ENCODE results near the gene LMF1. TPM values are rescaled to one million over a fixed set of nuclear protein-coding genes. Genes with fewer than 3 reads are reported as not detected.

LMF1 gene
- total RNA-seq, 1 experiment from 2014 or later = 12.8 TPM

DNA sequence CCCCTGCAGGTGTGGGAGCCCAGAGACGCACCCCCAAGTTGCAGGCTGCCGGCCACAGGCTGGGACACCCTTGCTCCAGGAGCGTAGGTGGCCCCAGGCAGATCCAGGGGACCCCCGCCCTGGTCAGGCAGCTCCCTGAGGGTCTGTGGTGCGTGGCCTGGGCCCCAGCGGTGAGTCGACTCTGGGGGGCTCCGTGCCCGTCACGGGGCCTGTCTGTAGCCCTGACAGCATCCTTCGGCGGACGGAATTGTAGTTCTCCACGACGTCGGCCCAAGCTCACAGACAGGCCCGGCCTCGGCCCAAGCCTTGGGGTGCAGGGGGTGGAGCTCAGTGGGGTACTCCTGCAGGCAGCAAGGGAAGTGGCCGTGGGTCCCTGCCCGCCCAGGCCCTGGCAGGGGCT lies 82.9 kb downstream of the LMF1 start:
- Histone ChIP-seq H3K79me2 (ENCODE audit: insufficient read depth, low read length) (no peaks in the 10 kb centered on the region), H3K9me2 (ENCODE audit: insufficient read depth) (no peaks in the 10 kb centered on the region), H3K4me1 (ENCODE audit: control insufficient read depth in 1 of 2, insufficient read depth in 2 of 2, low read length in 2 of 2) (no peaks in the 10 kb centered on the region), H3K9me3 (ENCODE audit: control insufficient read depth in 1 of 2, insufficient read depth in 1 of 2, low read depth in 1 of 2, low read length in 2 of 2) (no peaks in the 10 kb centered on the region), H3K9ac (ENCODE audit: low read length) (no peak overlapping the region), H3K4me3 (replicated peaks in 1 of 2; ENCODE audit: low read depth in 1 of 2, low read length in 2 of 2) (no peak overlapping the region), H2AFZ (ENCODE audit: low read depth, low read length, poor library complexity, severe bottlenecking) (no peak overlapping the region), H3K4me2 (ENCODE audit: low read length) (no peak overlapping the region), H3K27ac (ENCODE audit: low read depth, low read length) (no peak overlapping the region), H4K20me1 (ENCODE audit: insufficient read depth) (no peaks in the 10 kb centered on the region), H3K36me3 (ENCODE audit: control insufficient read depth in 1 of 2, insufficient read depth in 2 of 2, low read length in 2 of 2) (no peaks in the 10 kb centered on the region), H3K27me3 (ENCODE audit: insufficient read depth, low read length) (no peaks in the 10 kb centered on the region)
- ChIA-PET POLR2A (no interaction called here), CTCF (no interaction called here), RAD21 (ENCODE audit: low non-redundant PET in 1 of 2, low total read pairs in 2 of 2, uncharacterized antibody in 2 of 2, unreplicated experiment in 2 of 2) (no interaction called here)
- ATAC-seq (no peak), DNase-seq (ENCODE audit: low read depth, low spot score) (no peak)
- intact Hi-C loops (cut with micrococcal nuclease) = no loop called here
- TF ChIP-seq ZNF274 (IDR thresholded peaks at IDR 0.05; ENCODE audit: low read depth, low read length) (no peak), SRF (IDR thresholded peaks at IDR 0.05; ENCODE audit: low read depth) (no peak), RAD21 (IDR thresholded peaks at IDR 0.05; ENCODE audit: low read depth) (no peak)
- no TSS peak for BruUV-seq (replicated peaks)

DNA sequence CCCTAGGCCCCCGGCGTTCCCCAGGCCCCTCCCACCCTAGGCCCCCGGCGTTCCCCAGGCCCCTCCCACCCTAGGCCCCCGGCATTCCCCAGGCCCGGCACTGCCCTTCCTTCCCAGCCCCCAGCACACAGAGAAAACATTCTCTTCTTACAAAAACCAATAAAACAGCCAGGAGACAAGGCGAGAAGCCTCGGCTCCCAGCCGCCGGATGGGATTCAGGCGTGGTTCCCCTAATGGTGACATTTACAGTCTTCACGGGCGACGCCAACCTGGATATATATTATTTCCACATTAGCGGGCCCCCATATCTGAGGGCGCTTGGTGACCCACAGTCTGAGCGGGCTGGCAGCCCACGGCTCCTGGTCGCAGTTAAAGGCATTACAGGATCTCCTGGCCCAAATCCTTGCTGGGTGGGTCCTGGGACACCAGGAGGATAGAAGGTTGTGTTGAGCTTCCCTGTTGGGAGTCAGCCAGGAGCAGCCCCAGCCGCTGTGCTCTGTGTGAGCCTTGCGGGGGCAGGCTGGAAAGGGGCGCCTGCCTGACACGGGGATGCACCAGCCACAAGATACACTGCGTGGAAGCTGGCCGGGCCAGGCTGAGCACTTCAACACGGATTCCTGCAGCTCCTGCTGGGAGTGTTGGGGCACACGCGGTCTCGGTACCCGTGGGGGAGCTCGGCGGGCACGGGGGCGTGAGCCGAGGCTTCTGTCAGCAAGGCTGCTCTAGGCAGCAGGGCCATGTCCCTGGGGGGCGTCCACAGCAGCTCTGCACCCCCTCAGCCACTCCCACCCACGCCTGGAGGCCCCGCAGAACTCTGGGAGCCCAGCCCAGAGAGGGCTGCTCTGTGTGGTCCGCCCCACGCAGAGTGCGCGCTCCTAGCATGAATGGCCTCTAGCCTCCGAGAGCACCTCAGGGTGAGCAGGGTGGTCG lies 83.7 kb downstream of the LMF1 start:
- RAD21 ChIA-PET (ENCODE audit: low non-redundant PET in 1 of 2, low total read pairs in 2 of 2, uncharacterized antibody in 2 of 2, unreplicated experiment in 2 of 2) = no interaction called here
- H3K27ac ChIP-seq (ENCODE audit: low read depth, low read length) = no peak overlapping the region; the same call in 1 of the 2 replicates
- no peak overlapping the region for H3K4me2 ChIP-seq (ENCODE audit: low read length)
- no peaks in the 10 kb centered on the region for H3K4me1 ChIP-seq (ENCODE audit: control insufficient read depth in 1 of 2, insufficient read depth in 2 of 2, low read length in 2 of 2)
- no peak overlapping the region for H3K4me3 ChIP-seq (replicated peaks in 1 of 2; ENCODE audit: low read depth in 1 of 2, low read length in 2 of 2)
- no peak for DNase-seq (ENCODE audit: low read depth, low spot score)
- no TSS peak for BruUV-seq (replicated peaks)
- no peaks in the 10 kb centered on the region for H3K9me2 ChIP-seq (ENCODE audit: insufficient read depth)
- H3K27me3 ChIP-seq (ENCODE audit: insufficient read depth, low read length) = no peaks in the 10 kb centered on the region
- no peaks in the 10 kb centered on the region for H3K79me2 ChIP-seq (ENCODE audit: insufficient read depth, low read length)
- no peak overlapping the region for H3K9ac ChIP-seq (ENCODE audit: low read length)
- no peaks in the 10 kb centered on the region for H3K36me3 ChIP-seq (ENCODE audit: control insufficient read depth in 1 of 2, insufficient read depth in 2 of 2, low read length in 2 of 2)
- CTCF ChIA-PET = no interaction called here
- H3K9me3 ChIP-seq (ENCODE audit: control insufficient read depth in 1 of 2, insufficient read depth in 1 of 2, low read depth in 1 of 2, low read length in 2 of 2) = no peaks in the 10 kb centered on the region
- no peak overlapping the region for H2AFZ ChIP-seq (ENCODE audit: low read depth, low read length, poor library complexity, severe bottlenecking)
- POLR2A ChIA-PET = no interaction called here
- no peak for ATAC-seq
- intact Hi-C loops (cut with micrococcal nuclease) = no loop called here
- no peaks in the 10 kb centered on the region for H4K20me1 ChIP-seq (ENCODE audit: insufficient read depth)
- TF ChIP-seq, protein P1, sequence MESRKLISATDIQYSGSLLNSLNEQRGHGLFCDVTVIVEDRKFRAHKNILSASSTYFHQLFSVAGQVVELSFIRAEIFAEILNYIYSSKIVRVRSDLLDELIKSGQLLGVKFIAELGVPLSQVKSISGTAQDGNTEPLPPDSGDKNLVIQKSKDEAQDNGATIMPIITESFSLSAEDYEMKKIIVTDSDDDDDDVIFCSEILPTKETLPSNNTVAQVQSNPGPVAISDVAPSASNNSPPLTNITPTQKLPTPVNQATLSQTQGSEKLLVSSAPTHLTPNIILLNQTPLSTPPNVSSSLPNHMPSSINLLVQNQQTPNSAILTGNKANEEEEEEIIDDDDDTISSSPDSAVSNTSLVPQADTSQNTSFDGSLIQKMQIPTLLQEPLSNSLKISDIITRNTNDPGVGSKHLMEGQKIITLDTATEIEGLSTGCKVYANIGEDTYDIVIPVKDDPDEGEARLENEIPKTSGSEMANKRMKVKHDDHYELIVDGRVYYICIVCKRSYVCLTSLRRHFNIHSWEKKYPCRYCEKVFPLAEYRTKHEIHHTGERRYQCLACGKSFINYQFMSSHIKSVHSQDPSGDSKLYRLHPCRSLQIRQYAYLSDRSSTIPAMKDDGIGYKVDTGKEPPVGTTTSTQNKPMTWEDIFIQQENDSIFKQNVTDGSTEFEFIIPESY (IDR thresholded peaks at IDR 0.05; ENCODE audit: extremely low read depth, insufficient replicate concordance, low read length) = no peak
- TF ChIP-seq FOSL1 (IDR thresholded peaks at IDR 0.05; ENCODE audit: low read depth) (no peak), EZH2phosphoT487 (IDR thresholded peaks at IDR 0.05; ENCODE audit: borderline replicate concordance) (no peak), JUND (IDR thresholded peaks at IDR 0.05) (no peak), ZNF274 (IDR thresholded peaks at IDR 0.05; ENCODE audit: low read depth, low read length) (no peak), SIN3A (IDR thresholded peaks at IDR 0.05; ENCODE audit: low read depth) (no peak), RAD21 (IDR thresholded peaks at IDR 0.05; ENCODE audit: low read depth) (no peak), CEBPB (IDR thresholded peaks at IDR 0.05; ENCODE audit: low read depth) (no peak), POLR2AphosphoS5 (IDR thresholded peaks at IDR 0.05; ENCODE audit: low read depth, low read length) (no peak), YY1 (IDR thresholded peaks at IDR 0.05; ENCODE audit: extremely low read depth, insufficient replicate concordance, low read depth, low read length) (no peak), TCF7L2 (IDR thresholded peaks at IDR 0.05; ENCODE audit: borderline replicate concordance, extremely low read depth, insufficient read depth, insufficient read length) (no peak), ZFX (IDR thresholded peaks at IDR 0.05) (no peak), CBX3 (IDR thresholded peaks at IDR 0.05; ENCODE audit: low read depth) (no peak), SP1 (IDR thresholded peaks at IDR 0.05; ENCODE audit: low read depth) (no peak)
- TF ChIP-seq, protein P2, sequence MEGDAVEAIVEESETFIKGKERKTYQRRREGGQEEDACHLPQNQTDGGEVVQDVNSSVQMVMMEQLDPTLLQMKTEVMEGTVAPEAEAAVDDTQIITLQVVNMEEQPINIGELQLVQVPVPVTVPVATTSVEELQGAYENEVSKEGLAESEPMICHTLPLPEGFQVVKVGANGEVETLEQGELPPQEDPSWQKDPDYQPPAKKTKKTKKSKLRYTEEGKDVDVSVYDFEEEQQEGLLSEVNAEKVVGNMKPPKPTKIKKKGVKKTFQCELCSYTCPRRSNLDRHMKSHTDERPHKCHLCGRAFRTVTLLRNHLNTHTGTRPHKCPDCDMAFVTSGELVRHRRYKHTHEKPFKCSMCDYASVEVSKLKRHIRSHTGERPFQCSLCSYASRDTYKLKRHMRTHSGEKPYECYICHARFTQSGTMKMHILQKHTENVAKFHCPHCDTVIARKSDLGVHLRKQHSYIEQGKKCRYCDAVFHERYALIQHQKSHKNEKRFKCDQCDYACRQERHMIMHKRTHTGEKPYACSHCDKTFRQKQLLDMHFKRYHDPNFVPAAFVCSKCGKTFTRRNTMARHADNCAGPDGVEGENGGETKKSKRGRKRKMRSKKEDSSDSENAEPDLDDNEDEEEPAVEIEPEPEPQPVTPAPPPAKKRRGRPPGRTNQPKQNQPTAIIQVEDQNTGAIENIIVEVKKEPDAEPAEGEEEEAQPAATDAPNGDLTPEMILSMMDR (IDR thresholded peaks at IDR 0.05 in 2 of 3, conservative IDR thresholded peaks at IDR 0.05 in 1 of 3; ENCODE audit: borderline replicate concordance in 1 of 3, insufficient read depth in 1 of 3, low read depth in 2 of 3, low read length in 2 of 3) = no peak

Data from HCT116 (cell line).